ENCODE measurements around the gene MAP2K5.

MAP2K5 gene

GRCh38 chr15:67542420-67543347, at the start of gene MAP2K5:
TSS of gene MAP2K5 (plus strand) at chr15:67542703. CDS start at chr15:67543336, 633 bp downstream.
- peak; percentile 46 for DNase-seq

- DNase-seq = no peak
These were observed 46.9 kb upstream of the MAP2K5 start for GRCh38 chr15:67495585-67495984.

DNA sequence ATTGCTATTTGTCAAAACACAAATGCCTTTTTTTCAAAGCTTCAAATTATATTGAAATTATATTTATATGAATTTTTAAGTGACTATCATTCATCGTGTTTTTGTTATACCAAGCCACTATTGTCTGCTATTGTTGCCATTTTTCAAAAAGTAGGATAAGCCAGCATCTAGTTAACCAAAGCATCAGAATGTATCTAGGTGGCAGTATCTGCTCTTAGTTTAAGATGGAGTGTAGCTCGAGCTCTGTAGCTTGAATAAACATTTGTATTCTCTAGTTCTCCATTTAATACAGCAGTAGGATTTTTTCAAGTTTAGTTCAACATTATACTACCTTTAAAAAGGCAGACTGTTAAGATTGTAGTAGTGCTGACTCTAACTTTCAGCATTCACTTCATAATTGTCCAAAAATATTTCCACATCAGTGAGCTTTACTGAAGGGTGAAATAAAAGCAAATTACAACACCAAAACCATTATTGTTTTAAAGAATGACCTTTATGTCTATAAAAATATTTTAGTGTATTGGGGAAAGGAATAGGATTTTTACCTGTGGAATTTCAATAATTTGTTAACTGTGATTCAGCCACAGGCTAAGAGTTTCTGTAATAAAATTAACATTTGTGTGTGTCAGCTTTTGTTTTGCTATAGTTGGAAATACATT, 41.2 kb upstream of the MAP2K5 start:
- DNase-seq = no peak

DNA sequence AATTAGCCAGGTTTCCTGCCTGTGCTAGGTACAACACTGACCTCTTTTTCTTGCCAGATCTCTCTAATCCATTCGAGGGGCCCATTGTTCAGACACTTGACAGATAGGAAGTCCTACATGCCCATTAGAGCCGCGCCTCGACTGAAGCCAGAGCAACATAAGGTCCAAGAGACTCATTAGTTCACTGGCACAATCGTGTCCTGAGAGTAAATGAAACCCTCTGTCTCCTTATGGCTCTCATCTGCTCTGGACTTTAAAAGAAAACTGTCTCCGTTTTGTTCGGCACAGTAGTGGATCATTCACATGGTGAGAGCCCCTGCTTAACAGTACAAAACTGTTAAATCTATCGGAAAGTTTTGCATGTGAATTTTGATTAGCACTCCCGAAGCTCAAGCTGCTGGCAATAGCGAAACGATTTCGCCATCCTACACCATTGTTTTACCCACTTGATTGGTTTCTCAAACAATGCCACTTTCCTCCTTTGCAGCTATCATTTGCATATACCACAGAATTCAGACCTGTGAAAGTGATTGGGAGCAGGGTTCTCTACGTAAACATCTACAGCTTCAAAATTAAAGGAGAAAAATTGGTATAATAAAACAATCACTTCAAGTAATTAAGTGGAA, 40.6 kb upstream of the MAP2K5 start:
- DNase-seq = no peak

DNA sequence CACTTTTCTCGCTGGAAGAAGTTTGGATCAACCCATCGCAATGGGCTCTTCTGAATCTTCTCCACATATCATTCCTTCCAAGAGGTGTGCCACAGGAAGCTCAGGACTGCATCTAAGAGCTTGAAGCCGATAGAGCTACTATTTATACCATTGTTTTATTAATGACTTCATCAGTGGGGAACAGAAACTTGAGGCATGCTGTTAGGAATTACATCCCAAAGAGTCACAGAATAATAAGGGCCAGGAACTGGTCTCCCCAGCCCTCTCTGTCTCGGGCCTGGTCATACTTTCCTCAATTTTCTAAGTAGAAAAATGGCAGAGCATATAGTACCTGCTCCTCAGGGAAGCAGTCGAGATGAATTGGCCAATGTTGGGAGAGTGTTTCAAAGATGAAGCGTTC, 38.4 kb upstream of the MAP2K5 start:
- DNase-seq = no peak

DNA sequence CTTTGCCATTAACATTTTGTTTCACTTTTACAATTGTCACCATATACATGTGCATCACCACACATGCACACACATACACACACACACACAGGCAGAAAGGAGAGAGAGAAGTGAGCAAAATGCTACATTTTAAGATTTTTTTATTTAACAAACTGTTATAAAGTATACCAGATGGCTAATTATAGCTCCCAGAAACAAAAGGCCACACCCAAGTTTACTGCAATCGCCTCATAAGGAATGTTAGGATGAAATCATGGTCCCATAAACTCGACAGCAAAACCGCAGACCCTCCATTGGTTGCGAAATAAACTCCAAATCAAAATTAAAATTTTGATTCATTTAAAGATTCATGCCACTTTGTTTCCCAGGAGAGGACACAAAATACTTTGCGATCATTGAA, 37.7 kb upstream of the MAP2K5 start:
- no peak for DNase-seq

- DNase-seq = no peak
These were observed 36.6 kb upstream of the MAP2K5 start for GRCh38 chr15:67505675-67506572.

DNA sequence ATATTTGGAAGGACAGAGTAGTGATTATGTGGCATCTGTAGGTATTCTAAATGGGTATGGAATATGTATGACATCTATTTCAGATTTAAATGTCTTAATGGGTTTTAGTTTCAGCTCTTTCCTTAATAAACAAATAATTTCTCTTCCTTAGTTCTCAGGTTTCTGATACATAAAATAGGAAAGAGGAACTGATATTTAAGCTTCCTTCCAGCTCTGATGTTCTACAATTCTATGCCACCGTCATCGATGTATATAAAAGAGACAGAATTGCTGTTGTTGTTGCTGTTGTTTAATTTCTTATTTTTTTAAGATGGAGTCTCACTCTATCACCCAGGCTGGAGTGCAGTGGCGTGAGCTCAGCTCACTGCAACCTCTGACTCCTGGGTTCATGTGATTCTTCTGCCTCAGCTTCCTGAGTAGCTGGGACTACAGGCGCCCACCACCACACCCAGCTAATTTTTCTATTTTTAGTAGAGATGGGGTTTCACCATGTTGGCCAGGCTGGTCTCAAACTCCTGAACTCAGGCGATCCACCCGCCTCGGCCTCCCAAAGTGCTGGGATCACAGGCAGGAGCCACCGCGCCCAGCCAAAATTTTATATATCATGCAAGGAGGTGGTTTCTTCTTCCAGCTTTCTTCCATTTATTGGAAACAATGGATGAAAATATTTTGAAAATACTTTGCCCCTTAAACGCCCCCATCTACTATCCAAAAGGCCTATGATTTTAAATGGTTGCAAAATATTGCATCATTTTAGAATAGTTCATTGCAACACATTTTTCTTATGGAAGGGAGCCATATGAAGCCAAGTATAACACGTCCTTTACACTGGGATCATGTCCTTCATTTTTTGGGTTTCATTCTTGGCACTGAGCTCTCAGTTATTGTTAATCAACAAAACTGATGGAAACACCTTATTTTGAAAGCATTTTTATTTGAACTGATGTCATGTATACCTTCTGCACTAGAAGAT, 35.4 kb upstream of the MAP2K5 start:
- DNase-seq = no peak

DNA sequence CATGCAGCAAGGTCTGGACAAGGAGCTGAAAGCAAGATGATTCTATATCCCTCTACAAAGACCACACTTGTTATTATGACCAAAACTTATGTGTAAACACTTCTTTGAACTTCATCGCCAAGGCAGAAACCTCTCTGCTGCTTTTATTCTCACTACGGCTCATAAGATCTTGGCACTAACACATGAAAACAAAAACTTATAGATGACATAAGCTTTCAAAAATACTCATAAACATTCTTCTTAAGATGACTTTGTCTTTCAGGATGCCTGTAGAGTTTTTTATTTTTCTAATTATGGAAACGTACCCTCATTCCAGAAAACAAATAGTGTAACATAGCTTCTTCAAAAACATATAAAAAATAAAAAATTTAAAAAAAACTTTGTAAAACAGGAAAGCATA, 34.1 kb upstream of the MAP2K5 start:
- no peak for DNase-seq

- DNase-seq = no peak
These were observed 32.6 kb upstream of the MAP2K5 start for GRCh38 chr15:67509918-67510317.

- no peak for DNase-seq
These were observed 31.8 kb upstream of the MAP2K5 start for GRCh38 chr15:67510597-67511190.

DNA sequence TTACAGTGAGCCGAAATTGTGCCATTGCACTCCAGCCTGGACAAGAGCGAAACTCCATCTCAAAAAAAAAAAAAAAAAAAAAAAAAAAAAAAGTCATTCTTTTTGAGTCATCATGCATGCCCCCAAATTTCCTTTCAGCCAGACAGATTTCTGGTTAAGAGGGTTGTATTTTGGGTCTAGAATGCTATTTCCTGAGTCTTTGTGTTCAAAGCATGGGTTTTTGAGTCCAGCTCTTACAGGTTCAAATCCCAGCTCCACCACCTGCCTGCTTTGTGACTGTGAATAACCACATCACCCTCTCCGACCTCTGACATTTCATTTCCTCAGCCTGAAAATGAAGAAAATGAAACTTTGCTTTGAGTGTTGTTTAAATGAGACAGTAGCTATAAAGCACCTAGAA, 30.9 kb upstream of the MAP2K5 start:
- DNase-seq = no peak

- DNase-seq = peak; percentile 72
These were observed 30.4 kb upstream of the MAP2K5 start for GRCh38 chr15:67512140-67512539.

- DNase-seq = no peak
These were observed 29.4 kb upstream of the MAP2K5 start for GRCh38 chr15:67512933-67513714.

- DNase-seq = no peak
These were observed 27.4 kb upstream of the MAP2K5 start for GRCh38 chr15:67515090-67515489.

- DNase-seq = no peak
These were observed 26.9 kb upstream of the MAP2K5 start for GRCh38 chr15:67515557-67515956.

- DNase-seq = no peak
These were observed 22.0 kb upstream of the MAP2K5 start for GRCh38 chr15:67520321-67521028.

DNA sequence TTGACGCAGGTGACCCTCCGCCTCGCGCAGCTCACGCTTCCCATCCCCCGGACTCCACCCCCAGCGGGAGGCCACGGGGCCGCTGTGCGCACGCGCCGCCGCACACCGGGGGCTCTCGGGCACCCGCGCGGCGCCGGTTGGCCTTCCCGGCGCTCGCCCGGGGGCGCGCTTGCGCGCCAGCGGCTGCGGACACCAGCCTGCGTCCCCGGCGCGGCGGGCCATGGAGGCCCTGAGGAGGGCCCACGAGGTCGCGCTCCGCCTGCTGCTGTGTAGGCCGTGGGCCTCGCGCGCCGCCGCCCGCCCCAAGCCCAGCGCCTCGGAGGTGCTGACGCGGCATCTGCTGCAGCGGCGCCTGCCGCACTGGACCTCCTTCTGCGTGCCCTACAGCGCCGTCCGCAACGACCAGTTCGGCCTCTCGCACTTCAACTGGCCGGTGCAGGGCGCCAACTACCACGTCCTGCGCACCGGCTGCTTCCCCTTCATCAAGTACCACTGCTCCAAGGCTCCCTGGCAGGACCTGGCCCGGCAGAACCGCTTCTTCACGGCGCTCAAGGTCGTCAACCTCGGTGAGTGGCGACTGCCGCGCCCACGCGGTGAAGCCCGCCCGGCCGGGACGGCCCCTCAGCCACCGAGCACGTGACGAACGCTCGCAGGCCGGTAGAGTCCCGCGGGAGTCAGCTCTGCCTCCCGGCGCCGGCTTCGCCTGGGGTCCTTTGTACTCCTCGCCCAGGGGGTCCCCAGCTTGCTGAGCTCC, 21.3 kb upstream of the MAP2K5 start, which contains the start of gene C15orf61:
Gene C15orf61 (plus strand): TSS at position 103 of the 754 bp plus-strand sequence. CDS start 118 bp downstream, at position 221.
- peak; percentile 58 for DNase-seq
